ENCODE data around the gene C11orf54.

GRCh38 chr11:93773601-93774200 is 32.2 kb downstream of the C11orf54 start:
- TF ChIP-seq POLR2A (IDR thresholded peaks at IDR 0.05; ENCODE audit: low read length) (no peak), GATA1 (IDR thresholded peaks at IDR 0.05; ENCODE audit: low read depth, low read length) (no peak)

Data from erythroblast (primary cell).